Heart left ventricle (tissue), 16 donors: ENCODE measurements around the gene TRERF1. TPM values are rescaled to one million over a fixed set of nuclear protein-coding genes. Genes with fewer than 3 reads are reported as not detected.

Experiments used
- ATAC-seq, 4 donors: fragments of 200-7000 bp; cut with Tn5 transposase; one replicate each; pipeline ENCODE4 v1.9.1; 2020 to 2022; ENCODE audit warnings: moderate library complexity in 4 of 4, mild to moderate bottlenecking in 3 of 4, moderate number of reproducible peaks in 1 of 4
- DNase-seq, 5 donors: peaks; one replicate each; pipeline ENCODE4 v3.0.0-alpha.2; 2020
- H3K27ac ChIP-seq, 12 donors: fragments of 200-600 bp; sonication (generic) in 4 of 12; one replicate each; pipeline versions ENCODE4 v1.5.0 to v1.8.0; 2016 to 2022; ENCODE audit warnings: mild to moderate bottlenecking in 2 of 12
- H3K27me3 ChIP-seq, 9 donors: fragments of 200-600 bp; sonication (generic) in 2 of 9; one replicate each; pipeline versions ENCODE4 v1.5.1 to v1.8.0; 2016 to 2022; ENCODE audit warnings: mild to moderate bottlenecking in 3 of 9
- H3K36me3 ChIP-seq, 9 donors: fragments of 200-600 bp; sonication (generic) in 2 of 9; one replicate each; pipeline versions ENCODE4 v1.5.0 to v1.8.0; 2018 to 2022; ENCODE audit warnings: mild to moderate bottlenecking in 2 of 9
- H3K4me1 ChIP-seq, 12 donors: fragments of 200-600 bp; sonication (generic) in 4 of 12; one replicate each; pipeline versions ENCODE4 v1.5.0 to v1.8.0; 2016 to 2022; ENCODE audit warnings: mild to moderate bottlenecking in 3 of 12
- H3K4me3 ChIP-seq, 12 donors: fragments of 200-600 bp; sonication (generic) in 4 of 12; one replicate each; pipeline versions ENCODE4 v1.5.0 to v1.8.0; 2017 to 2022; ENCODE audit warnings: mild to moderate bottlenecking in 9 of 12, moderate library complexity in 4 of 12
- H3K9me3 ChIP-seq, 12 donors: fragments of 200-600 bp; sonication (generic) in 4 of 12; one replicate each; pipeline versions ENCODE4 v1.5.0 to v1.8.0; 2016 to 2022; ENCODE audit warnings: mild to moderate bottlenecking in 1 of 12
- CTCF ChIP-seq, 12 donors: fragments of 200-600 bp; sonication (generic) in 4 of 12; IDR thresholded peaks; one replicate each; pipeline versions ENCODE4 v1.5.0 to v1.8.0; 2018 to 2022; ENCODE audit warnings: antibody characterized with exemption in 12 of 12, mild to moderate bottlenecking in 5 of 12
- POLR2A ChIP-seq, 2 donors: fragments of 450-650 bp; IDR thresholded peaks; one replicate each; pipeline ENCODE4 v1.6.1; 2017; ENCODE audit warnings: antibody characterized with exemption in 2 of 2, mild to moderate bottlenecking in 2 of 2, moderate library complexity in 2 of 2
- WGBS, 4 donors: extraction: QIAGEN DNeasy Blood & Tissue Kit in 2 of 4; methylation state at CpG; one replicate each; pipeline versions ENCODE4 v1.1.5 to v1.1.7; 2013 to 2018; 5-methylcytosine and 5-hydroxymethylcytosine counted together
- intact Hi-C, 10 donors: fragments of 100-400 bp; cut with DNase I; formaldehyde crosslinking; loops; one replicate each; pipeline versions ENCODE4 v1.11.1 to v1.14.2; 2022
- polyA plus RNA-seq, 2 donors: library from polyadenylated mRNA; stranded (reverse); fragments of 200-250 nt; gene quantifications; one replicate each; pipeline ENCODE4 v1.2.3, GENCODE V29; 2013
- total RNA-seq, 9 donors: library from RNA; depleted of rRNA in 2 of 9; stranded (reverse); fragments of >200 nt in 2 of 9; fragmentation: NEBNext Ultra II Directional in 3 of 9; extraction: Animal tissue kit (Norgen Biotek cat#: 25700) in 3 of 9; gene quantifications; one replicate each; pipeline versions ENCODE4 v1.1.0 to v1.2.4, GENCODE V29; 2016 to 2023
- donor health status: ischemic (EF 13 %, LVEDD 7.1; RV severe dilation, severe dysfunction).
- donor health status: healthy with polysubstance abuse.
- donor health status: DM: no; HTN: yes; CAD: no.
- donor health status: DM: no; HTN: no; CAD: no.
- donor health status: ischemic (EF 25% LVEDD 6.9; RV normal size, moderate dysfunction).
- donor health status: ischemic (EF 25% LVEDD 5.7; RV mildly dilated, moderate dysfunction).
- donor health status: healthy.
- donor health status: DM: yes; HTN: yes; CAD: no.
- donor health status: ischemic (EF 35%, LVEDD 5.7; RV mildly dilated, moderate dysfunction).
- donor health status: nonischemic (EF 11% LVEDD 7.7; RV severe dilation, severe dysfunction).
- donor health status: DM: yes; HTN: yes; CAD: no.
- donor health status: PGD.
- donor health status: ischemic (EF 29% LVEDD 5.4; RV normal size, mild dysfunction).
- donor health status: nonischemic (EF 23%, LVEDD 6.1; RV moderate dilation, normal function).

The TRERF1 gene
- total and polyA plus RNA-seq, 11 donors = 0.53 to 4.5 (median 1.5) TPM

GRCh38 chr6:42453031-42453653 lies 1.4 kb upstream of the TRERF1 start:
- ATAC-seq (peak; percentile 88 to 95 (median 93)), DNase-seq (peak; percentile 90 to 93 (median 92))
- peak in 2 of 12 donors; percentile 9 to 15 for TF ChIP-seq CTCF (IDR thresholded peaks at IDR 0.05)
- peak in 1 of 2 donors; percentile 55 for TF ChIP-seq POLR2A (IDR thresholded peaks at IDR 0.05)
- no peaks in the 10 kb centered on the region for H3K36me3 ChIP-seq
- no peaks in the 10 kb centered on the region for H3K9me3 ChIP-seq
- H3K27ac ChIP-seq = peak overlapping the region; percentile 69 to 95 (median 90)
- H3K4me3 ChIP-seq = peak overlapping the region; percentile 62 to 98 (median 80)
- no peaks in the 10 kb centered on the region for H3K27me3 ChIP-seq
- peaks cover 0 to 51% (median 24%) of the 10 kb centered on the region in 12 donors for H3K4me1 ChIP-seq
- 0 to 2% (median 1%) methylated on average over 12 to 56 of the region's 57 CpGs for WGBS, 4 donors
- intact Hi-C loops = loop anchor here in 6 of 10 donors (2.0 to 10.0 kb wide), 9 partner anchors 46 to 238 kb away; partner anchors contain the start of gene MRPS10 (in 2 of the 6)

GRCh38 chr6:42452171-42453030 lies 675 bp upstream of the TRERF1 start:
- H3K4me1 ChIP-seq = peaks cover 0 to 52% (median 24%) of the 10 kb centered on the region in 12 donors
- no peaks in the 10 kb centered on the region for H3K9me3 ChIP-seq
- peak overlapping the region; percentile 62 to 98 (median 80) for H3K4me3 ChIP-seq
- no peaks in the 10 kb centered on the region for H3K27me3 ChIP-seq
- WGBS, 4 donors = 1% methylated on average over 38 to 78 of the region's 78 CpGs
- no peaks in the 10 kb centered on the region for H3K36me3 ChIP-seq
- intact Hi-C loops = loop anchor here in 6 of 10 donors (2.0 to 10.0 kb wide), 9 partner anchors 45 to 238 kb away; partner anchors contain the start of gene MRPS10 (in 2 of the 6)
- ATAC-seq = peak; percentile 1 to 71 (median 46)
- TF ChIP-seq CTCF (IDR thresholded peaks at IDR 0.05) (no peak), POLR2A (IDR thresholded peaks at IDR 0.05) (peak in 1 of 2 donors; percentile 15)
- peak overlapping the region; percentile 69 to 95 (median 90) for H3K27ac ChIP-seq
- peak; percentile 73 to 84 (median 76) for DNase-seq

GRCh38 chr6:42450477-42451332 lies 1.0 kb downstream of the TRERF1 start:
- intact Hi-C loops = loop anchor here in 6 of 10 donors (2.0 to 10.0 kb wide), 9 partner anchors 43 to 236 kb away; partner anchors contain the start of gene MRPS10 (in 2 of the 6)
- peak overlapping the region in 11 of 12 donors; percentile 20 to 95 (median 88) for H3K27ac ChIP-seq
- H3K27me3 ChIP-seq = no peaks in the 10 kb centered on the region
- TF ChIP-seq CTCF (IDR thresholded peaks at IDR 0.05) = no peak
- TF ChIP-seq POLR2A (IDR thresholded peaks at IDR 0.05) = no peak
- peaks cover 0 to 52% (median 24%) of the 10 kb centered on the region in 12 donors for H3K4me1 ChIP-seq
- H3K9me3 ChIP-seq = no peaks in the 10 kb centered on the region
- H3K36me3 ChIP-seq = no peaks in the 10 kb centered on the region
- WGBS, 4 donors = 12 to 22% (median 14%) methylated on average over 16 to 22 of the region's 22 CpGs
- H3K4me3 ChIP-seq = peak overlapping the region; percentile 62 to 98 (median 80)
- DNase-seq (no peak), ATAC-seq (no peak)
